VCaP (cell line): ENCODE measurements around the gene KCNMB2.

Experiments used
- H3K27ac ChIP-seq: fragments of 450-650 bp; 2 replicates; pipeline ENCODE4 v1.5.1; 2017
- CTCF ChIP-seq: fragments of 450-650 bp; conservative IDR thresholded peaks from 2 replicates; pipeline ENCODE4 v1.5.1; 2017; ENCODE audit warnings: mild to moderate bottlenecking, moderate library complexity

KCNMB2 gene

DNA sequence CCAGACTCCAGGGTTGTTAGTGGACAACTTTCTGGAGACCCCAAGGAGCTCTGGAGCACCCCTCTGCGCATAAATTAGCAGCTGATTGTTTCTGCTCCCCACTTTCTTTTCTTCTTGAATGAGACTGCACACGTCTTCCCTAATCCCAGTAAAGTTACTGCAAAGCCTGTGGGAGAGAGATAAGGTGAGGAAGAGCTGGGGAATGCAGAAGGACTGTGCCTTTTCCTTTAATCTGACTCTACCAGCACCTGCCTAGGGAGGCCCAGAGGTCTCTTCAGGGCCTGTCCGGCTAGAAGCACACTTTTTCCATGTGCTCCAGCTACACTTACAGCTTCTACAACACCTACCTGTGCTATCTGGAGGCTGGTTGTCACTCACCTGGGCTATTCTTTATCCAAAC lies 143.8 kb downstream of the KCNMB2 start:
- TF ChIP-seq CTCF: no peak
- no peak overlapping the region for H3K27ac ChIP-seq

DNA sequence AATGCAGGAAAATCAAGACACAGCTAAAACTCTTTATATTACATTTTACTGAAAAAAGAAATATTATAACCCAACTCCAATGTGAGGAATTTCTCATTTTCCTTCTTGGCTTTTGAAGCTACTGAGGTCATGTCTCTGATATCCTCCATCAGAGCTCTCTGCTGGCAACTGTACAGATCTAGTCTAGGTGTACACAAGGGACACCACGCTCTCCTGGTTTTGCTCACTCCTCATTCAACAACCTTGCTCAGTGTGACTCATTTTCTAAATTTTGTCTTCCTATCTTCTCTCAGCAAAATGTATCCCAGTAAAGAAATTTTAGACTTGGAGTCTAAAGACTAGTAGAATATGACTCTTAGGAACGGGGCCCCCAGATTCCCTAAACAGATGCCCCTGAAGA lies 144.3 kb downstream of the KCNMB2 start:
- no peak for TF ChIP-seq CTCF
- no peak overlapping the region for H3K27ac ChIP-seq

- no peak overlapping the region for H3K27ac ChIP-seq
- TF ChIP-seq CTCF: no peak
Measured at GRCh38 chr3:178684881-178685590, 148.8 kb downstream of the KCNMB2 start.

GRCh38 chr3:178685591-178685906 lies 149.3 kb downstream of the KCNMB2 start:
- no peak overlapping the region for H3K27ac ChIP-seq
- no peak for TF ChIP-seq CTCF

- no peak overlapping the region for H3K27ac ChIP-seq
- TF ChIP-seq CTCF: no peak
Measured at GRCh38 chr3:178686826-178687225, 150.6 kb downstream of the KCNMB2 start.

GRCh38 chr3:178690571-178690970 lies 154.3 kb downstream of the KCNMB2 start:
- no peak overlapping the region for H3K27ac ChIP-seq

DNA sequence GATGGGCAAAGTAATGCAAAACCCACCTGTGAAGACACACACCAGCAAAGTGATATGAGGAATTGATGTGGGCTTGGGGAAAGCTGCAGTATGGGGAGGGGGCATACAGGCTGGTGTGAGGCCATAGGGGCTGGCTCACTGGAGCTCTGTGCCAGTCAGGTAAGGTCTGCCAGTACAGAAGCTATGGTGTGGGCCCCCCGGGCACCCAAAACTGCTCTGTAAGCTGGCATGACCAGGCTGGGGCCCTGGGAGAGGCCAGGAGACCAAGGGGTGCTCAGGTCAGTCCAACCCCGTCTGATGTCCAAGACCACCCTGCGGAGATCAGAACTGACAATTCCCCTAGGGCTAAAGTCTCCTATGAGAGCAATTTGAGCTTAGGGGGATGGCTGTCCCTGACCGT lies 163.1 kb downstream of the KCNMB2 start:
- H3K27ac ChIP-seq: no peak overlapping the region
- no peak for TF ChIP-seq CTCF

More at GRCh38 chr3:178690571-178690970, 154.3 kb downstream of the KCNMB2 start:
- TF ChIP-seq CTCF: no peak
